SK-N-MC (cell line): Measurements from ENCODE around the gene MPRIP.

Experiments used
- EZH2 ChIP-seq: fragments of 200-600 bp; sonication (generic); IDR thresholded peaks from one replicate; pipeline ENCODE4 v1.6.1; 2017; ENCODE audit warnings: antibody characterized with exemption
- POLR2AphosphoS5 ChIP-seq: IDR thresholded peaks from 2 replicates; pipeline ENCODE4 v1.6.1; 2012; ENCODE audit warnings: mild to moderate bottlenecking, low read depth, low read length, borderline replicate concordance

DNA sequence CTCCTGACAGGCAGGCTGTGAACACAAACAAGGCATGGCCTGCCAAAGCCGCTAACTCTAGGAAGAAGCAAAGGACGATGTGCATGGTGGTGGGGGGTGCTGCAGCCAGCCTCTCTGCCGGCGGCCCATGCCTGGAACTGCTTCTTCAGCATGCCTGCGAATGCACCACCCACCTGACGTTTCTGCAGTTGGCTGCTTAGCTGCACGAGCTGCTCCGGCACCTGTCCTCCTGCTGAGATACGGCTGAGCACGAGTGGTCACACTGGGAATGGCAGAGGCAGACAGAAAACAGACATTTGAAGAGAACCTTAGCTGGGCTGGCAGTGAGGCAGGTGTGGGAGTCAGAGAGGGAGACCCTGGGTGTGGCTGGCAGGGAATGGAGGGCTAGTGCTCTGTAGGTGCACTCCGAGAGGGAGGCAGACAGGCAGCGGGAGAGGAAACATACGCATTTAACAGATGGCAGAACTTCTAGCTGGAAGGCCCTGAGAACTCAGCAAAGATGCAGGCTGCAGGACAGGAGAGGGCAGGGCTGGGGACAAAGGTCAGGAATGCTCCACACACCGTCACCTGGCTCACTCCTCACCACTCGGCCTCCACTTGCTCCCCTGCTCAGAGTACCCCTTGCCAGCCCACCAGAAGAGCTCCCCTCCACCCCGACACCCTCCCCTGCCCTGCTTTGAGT is 189.5 kb downstream of the MPRIP start:
- no peak for TF ChIP-seq POLR2AphosphoS5
- TF ChIP-seq EZH2: no peak
